HG02970 (cell line): ENCODE measurements around the gene TPK1.
"Not testable (repeated sequence)": the region's sequence is repeated elsewhere in the genome, so short reads cannot be mapped to it uniquely, and the experiment has no call there.

ENCODE experiments used
- ATAC-seq: cut with Tn5 transposase; IDR thresholded peaks from one replicate; pipeline ENCODE4 v1.9.1; 2021; ENCODE audit warnings: mild to moderate bottlenecking, moderate library complexity, moderate number of reproducible peaks; ENCODE audit not compliant: unreplicated experiment, low FRiP score

The TPK1 gene

DNA sequence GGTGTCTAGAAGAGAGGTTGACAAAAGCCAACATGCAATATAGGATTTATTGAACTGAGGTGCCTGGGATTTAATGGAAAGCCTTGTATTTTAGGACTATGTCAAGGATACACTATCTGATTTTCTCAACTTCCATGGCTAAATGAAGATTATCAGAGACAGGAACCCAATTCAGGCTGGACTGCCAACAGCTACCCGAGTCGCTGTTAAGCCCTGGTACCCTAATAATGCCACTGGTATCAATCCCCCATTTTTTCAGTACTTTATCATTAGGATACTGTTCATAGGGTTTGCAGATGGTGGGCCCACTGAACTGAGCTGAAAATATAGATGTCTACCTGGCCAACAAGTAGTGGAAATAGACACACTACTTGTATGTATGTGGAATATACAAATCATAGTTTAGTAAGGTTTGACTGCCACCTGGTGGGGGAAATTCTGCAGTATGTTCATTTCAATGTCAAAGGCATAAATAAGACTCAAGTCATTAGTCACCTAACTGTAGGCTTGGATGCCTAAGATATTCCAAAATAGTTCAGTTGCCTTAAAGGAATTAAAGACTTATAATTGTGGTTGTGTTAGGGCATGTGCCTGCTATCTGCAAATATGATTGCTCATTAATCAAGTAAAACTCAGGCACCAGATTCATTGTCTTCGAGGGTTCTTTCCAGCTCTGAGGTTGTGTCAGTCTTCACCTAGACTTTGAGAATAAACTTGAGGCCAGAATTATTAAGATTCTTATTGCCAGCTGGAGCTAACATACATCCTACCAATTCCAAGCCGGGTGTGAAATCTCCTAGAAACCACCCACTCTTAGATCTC, 398.3 kb downstream of the TPK1 start:
- no peak for ATAC-seq

DNA sequence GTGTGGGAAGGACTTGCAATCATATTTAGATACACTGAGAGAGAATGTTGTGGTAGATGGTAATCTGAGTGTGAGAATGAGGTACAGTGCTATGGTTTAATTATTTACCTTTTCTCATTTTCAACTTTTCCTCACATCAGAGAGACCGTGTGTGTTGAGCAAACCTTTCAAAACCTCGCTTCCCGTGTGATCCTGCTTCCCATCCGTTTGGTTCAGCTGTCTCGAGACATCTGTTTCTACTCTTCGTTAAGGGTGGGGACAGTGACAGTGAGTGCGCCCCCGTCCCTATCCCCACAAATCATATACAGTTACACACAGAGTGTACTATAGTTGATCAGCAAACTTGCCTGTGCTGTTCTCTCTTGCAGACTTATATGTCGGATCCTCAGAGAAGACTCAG, 399.4 kb downstream of the TPK1 start:
- no peak for ATAC-seq

DNA sequence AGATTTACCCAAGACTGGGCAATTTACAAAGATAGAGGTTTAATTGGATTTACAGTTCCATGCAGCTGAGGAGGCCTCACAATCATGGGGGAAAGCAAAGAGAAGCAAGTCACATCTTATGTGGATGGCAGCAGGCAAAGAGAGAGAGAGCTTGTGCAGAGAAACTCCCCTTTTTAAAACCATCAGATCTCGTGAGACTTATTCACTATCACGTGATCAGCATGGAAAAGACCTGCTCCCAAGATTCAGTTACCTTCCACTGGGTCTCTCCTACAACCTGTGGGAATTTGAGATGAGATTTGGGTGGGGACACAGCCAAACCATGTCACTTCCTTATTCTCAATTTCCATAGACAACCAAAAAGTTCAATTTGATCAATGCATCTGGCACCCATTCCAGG, 407.4 kb downstream of the TPK1 start:
- ATAC-seq, result no peak

DNA sequence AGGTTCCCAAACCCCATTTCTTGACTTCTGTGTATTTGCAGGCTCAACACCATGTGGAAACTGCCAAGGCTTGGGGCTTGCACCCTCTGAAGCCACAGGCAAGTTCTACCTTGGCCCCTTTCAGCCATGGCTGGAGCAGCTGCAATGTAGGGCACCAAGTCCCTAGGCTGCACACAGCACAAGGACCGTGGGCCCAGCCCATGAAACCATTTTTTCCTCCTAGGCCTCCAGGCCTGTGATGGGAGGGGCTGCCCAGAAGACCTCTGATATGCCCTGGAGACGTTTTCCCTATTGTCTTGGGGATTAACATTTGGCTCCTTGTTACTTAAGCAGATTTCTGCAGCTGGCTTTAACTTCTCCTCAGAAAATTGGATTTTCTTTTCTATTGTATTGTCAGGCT, 408.3 kb downstream of the TPK1 start:
- not testable (repeated sequence) for ATAC-seq

DNA sequence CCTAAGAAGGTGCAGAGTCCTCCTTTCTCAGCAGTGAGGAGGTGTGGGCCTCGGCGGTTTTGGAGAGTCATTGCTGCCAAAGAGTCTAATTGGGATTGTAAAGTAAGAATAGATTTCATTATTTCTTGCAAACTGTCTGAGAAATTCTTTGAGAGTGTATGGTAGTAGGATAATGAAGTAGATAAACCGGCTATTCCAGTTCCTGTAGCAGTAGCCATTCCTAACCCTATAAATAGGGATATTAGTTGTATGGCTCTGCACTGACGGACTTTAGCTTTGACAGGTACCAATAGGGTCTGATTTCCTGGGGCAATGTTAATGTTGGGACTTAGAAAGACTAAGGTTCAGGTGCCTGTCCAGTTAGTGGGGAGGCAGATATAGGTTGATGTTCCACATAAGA, 416.9 kb downstream of the TPK1 start:
- not testable (repeated sequence) for ATAC-seq

DNA sequence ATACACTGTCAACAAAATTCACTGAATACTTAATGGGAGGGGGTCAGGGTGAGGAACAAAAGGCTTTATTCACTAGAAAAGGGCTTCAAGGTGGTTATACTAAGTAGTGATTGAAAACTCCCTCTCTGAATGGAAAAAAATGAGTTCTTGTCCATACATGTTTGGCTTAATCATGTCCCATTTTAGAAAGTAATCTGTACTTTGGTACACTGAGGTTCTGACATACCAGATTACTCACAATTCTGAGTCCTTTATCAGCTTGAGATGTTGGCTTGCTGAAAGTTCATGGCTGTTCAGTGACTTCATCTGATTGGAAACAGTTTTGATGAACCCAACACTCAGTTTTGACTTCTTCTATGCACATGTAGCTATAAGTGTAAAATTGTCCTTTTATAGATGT, 419.5 kb downstream of the TPK1 start:
- ATAC-seq, result no peak

DNA sequence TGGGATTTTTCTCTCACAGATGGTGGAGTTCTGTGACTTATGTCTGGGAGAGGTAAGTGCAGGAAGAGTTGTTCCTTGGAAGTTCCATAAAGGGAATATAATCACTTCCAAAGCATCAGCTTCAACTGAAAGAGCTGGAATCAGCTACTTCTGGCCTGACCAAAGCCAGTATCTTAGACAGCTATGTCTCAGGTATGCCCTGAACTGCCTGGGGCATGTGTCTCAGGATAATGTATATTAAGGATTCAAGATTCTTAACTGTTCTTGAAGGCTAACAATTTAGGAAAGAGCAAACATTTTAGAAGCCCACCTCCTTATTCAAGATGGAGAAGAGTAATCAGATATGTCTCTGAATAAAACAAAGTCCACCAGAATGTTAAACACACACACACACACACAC, 420.0 kb downstream of the TPK1 start:
- ATAC-seq, result no peak

DNA sequence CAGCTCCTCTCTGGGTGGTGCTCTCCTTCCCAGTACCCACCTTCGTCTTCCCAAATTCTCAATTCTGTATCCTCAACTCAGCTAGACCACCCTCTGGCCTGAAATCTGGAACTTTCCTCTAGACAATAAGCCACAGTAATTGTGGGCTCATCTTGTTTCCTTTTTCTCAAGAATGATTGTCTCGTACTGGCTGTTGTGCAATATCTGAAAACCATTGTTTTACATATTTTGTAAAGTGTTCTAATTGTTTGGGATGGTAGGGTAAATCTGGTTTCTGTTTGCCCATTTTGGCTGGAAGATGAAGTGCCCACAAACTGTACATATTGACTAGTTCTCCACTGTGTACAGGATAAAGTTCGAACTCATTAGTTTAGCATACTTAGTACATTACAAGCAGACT, 421.0 kb downstream of the TPK1 start:
- no peak for ATAC-seq

DNA sequence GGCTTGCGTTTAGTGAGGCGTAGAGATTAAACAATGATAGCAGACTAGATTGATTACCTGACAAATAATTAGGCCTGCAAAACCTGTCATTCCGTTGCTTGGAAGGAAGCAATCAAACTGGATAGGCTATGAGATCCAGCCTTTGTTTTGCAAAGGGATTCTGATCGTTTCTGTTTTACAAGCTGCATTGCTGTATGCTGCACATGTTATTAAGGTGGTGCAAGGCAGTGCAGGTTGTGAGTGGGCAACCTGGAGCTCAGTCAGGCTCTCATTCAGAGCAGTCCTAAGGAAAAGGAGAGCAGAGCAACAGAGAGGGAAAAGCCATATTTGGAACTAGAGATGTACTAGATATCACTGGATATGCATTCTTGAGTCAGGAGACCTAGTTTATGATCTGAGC, 425.4 kb downstream of the TPK1 start:
- ATAC-seq, result no peak

DNA sequence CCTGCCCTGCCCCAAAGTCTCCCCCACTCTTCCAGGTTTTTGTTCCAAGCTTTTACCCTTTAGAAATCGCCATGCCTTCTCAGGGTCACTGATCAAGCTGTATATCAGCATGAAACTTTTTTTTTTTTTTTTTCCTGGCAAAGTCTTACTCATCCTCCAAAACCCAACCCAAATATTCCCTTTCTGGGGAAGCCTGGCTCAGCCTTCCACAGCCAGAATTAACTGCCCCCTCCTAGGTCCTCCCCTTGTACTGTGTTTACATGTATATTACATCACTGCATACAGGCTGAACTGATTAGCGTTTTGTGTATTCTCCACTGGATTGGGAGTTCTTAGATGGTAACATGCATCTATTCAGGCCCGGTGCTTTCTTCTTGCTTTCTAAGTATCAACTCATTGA, 427.7 kb downstream of the TPK1 start:
- no peak for ATAC-seq

DNA sequence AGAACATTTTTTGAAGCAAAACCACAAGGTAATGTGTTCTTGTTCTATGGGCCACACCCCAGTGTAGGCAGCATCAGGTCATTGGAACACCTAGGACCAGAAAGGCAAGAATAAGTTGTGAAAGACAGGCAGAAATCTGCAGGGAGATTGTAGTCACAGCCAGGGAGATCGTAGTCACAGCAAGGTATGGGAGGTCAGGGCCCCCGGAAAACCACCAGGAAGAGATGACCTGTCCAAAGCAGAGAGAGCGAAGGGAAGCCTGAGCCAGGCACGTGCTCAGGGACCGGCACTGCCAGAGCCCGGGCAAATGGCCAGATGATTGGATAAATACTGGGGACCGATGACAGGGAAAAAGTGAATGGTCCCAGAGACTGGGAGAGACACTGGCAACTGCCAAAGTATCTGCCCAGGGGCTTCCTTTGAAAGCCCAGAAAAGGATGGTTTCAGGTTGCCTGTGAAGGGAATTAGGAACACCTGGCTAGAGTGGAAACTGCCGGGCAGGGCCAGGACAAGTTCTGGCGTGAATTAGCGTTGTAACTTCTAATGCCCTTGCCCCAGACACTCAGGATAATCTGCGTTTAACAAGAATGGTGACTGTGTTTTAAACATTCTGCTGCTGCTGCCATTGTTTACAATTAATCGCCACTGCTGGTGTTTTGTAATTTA, 428.5 kb downstream of the TPK1 start:
- ATAC-seq, result no peak

DNA sequence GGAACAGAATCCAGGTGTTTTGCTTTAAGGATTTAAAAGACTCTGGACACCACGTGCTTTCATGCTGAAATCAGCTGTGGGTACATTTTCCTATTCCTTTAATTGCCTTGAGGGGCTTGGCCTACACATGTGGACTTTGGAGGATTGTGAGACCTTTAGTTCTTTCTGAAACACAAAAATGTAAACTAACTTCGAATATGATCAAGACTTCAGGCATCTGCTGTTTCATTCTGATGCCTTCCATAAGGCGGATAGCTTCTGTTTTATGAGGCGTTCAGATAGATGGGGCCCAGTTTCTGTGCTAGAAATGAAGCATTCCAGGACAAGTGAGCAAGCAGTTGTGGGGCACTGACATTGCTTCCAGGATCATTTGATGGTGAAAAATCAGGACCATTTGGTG, 430.9 kb downstream of the TPK1 start:
- ATAC-seq, result no peak

DNA sequence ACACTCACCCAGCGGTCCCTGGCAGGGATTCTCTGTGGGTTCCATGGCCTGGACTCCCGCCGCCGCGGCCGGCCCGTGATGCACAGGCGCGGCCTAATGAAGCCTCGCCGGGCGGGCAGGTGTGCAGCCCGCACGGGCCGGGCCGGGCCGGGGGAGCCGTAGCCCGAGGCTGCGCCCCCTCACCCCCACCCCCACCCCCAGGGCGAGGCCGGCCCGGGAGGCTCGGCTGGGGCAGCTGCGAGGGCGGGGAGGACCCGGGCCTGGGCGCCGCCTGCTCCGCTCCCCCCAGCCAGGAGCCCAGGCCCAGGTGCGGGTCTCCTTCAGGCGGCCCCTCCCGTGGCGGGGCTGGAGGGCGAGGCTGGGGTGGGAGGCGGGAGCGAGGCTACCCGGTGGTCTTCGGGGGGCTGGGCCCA, 432.2 kb downstream of the TPK1 start, which contains the start of gene NOBOX:
Gene NOBOX (minus strand): TSS at position 45 of the 413 bp plus-strand sequence.
- no peak for ATAC-seq

DNA sequence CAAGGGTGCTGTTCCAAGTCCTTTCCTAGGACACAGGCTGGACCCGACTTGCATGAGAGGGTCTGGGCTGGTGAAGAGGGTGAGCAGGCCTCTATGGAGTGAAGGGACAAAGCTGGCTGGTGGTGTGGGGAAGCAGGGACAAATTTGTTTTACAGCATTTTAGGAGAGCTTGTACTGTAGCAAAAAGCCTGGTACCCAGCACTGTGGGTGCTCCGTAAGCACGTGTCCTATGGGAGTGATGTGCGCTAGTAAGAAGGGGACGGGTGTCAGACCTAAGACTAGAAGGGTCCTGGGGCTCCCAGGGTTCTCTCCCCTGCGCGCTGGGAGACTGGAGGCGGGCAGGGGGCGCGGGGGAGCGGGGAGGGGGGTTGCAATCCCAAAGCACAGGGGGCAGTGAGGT, 432.8 kb downstream of the TPK1 start:
- ATAC-seq, result no peak
